GM18867 (cell line): ENCODE data around the gene LSMEM2.
"Not testable (repeated sequence)": the region's sequence is repeated elsewhere in the genome, so short reads cannot be mapped to it uniquely, and the experiment has no call there.

Experiments used
- ATAC-seq: cut with Tn5 transposase; IDR thresholded peaks from one replicate; pipeline ENCODE4 v1.9.1; 2021; ENCODE audit warnings: mild to moderate bottlenecking, moderate library complexity; ENCODE audit not compliant: unreplicated experiment

The LSMEM2 gene

GRCh38 chr3:50297896-50298725, 19.2 kb downstream of the LSMEM2 start:
- ATAC-seq, result no peak

GRCh38 chr3:50298836-50299637, 20.1 kb downstream of the LSMEM2 start, which contains the start of the genes HYAL3 and NAA80:
Gene HYAL3, minus strand, starts transcription at chr3:50299405. Its CDS starts 3,803 bp downstream, at chr3:50295602.
Gene NAA80, minus strand, starts transcription at chr3:50299405. Its CDS starts 1,942 bp downstream, at chr3:50297463.
- ATAC-seq, result peak; percentile 84

- no peak for ATAC-seq
These were observed 20.7 kb downstream of the LSMEM2 start for GRCh38 chr3:50299638-50299928.

- ATAC-seq, result no peak
These were observed 21.2 kb downstream of the LSMEM2 start for GRCh38 chr3:50299929-50300680.

GRCh38 chr3:50300681-50301254, 21.9 kb downstream of the LSMEM2 start:
- no peak for ATAC-seq

GRCh38 chr3:50302095-50303012, 23.5 kb downstream of the LSMEM2 start:
- ATAC-seq, result no peak

- ATAC-seq, result no peak
These were observed 24.3 kb downstream of the LSMEM2 start, which contains the start of gene HYAL1 for GRCh38 chr3:50303013-50303815. Gene HYAL1, minus strand, starts transcription at chr3:50303574. Its CDS starts 618 bp downstream, at chr3:50302956.

GRCh38 chr3:50304601-50305000, 25.7 kb downstream of the LSMEM2 start:
- ATAC-seq, result no peak

- not testable (repeated sequence) for ATAC-seq
These were observed 33.2 kb downstream of the LSMEM2 start for GRCh38 chr3:50312041-50312440.

GRCh38 chr3:50314342-50314741, 35.5 kb downstream of the LSMEM2 start:
- no peak for ATAC-seq

- ATAC-seq, result no peak
These were observed 35.9 kb downstream of the LSMEM2 start for GRCh38 chr3:50314816-50315215.

GRCh38 chr3:50316657-50317242, 37.9 kb downstream of the LSMEM2 start:
- no peak for ATAC-seq

GRCh38 chr3:50317300-50317699, 38.4 kb downstream of the LSMEM2 start:
- ATAC-seq, result no peak

GRCh38 chr3:50318163-50318562, 39.3 kb downstream of the LSMEM2 start:
- no peak for ATAC-seq

- no peak for ATAC-seq
These were observed 39.7 kb downstream of the LSMEM2 start for GRCh38 chr3:50318615-50319014.

- ATAC-seq, result no peak
These were observed 40.5 kb downstream of the LSMEM2 start for GRCh38 chr3:50319181-50319893.

- ATAC-seq, result no peak
These were observed 41.2 kb downstream of the LSMEM2 start for GRCh38 chr3:50319894-50320625.
